Activated effector memory CD4-positive, alpha-beta T cell treated with anti-CD3 and anti-CD28 coated beads, Interleukin-2, amount 50 U/mL, for 16 hours (primary cell): ENCODE measurements around the gene RPTOR.

Experiments used
- DNase-seq: peaks from one replicate; pipeline ENCODE4 v3.0.0-alpha.2; 2020

RPTOR gene

GRCh38 chr17:80593181-80593580 is 48.5 kb downstream of the RPTOR start:
- no peak for DNase-seq

DNA sequence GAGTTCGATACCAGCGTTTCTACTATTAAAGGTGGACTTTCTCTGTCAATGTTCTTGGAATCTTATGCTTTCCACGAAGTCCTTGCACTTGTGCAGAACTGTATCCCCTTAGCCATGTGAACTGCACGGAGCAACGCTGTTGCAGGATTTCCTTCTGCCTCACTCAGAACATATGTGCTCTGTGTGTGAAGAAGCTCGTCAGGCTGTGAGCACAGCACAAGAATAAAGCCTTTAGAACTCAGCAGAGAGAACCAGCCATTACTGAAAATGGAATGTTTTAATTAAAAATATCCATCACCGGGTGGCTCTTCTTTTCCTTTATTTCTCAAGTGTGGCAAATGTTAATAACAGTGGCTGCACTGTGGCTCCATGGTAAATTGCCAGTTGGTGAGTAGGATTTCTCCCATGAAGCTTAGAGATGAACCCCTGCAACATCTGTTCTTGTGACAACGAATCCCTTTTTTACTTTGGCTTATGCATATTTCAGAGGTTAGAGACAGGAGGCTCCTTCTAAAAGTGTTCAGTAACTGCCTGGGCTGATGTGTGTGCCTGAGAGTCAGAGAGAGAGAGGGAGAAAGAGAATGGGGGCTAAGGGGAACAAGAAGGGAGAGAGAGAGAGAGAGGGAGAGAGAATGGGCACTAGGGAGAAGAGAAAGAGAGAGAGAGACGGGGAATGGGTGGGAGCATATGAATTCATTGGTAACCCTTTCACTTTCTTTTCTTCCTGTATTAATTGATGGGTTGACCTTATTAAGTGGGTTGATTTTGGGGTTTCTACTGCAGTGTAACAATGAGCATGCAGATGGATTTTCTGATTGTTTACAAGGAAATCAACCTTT is 50.0 kb downstream of the RPTOR start:
- no peak for DNase-seq

- peak; percentile 72 for DNase-seq
These were observed 52.3 kb downstream of the RPTOR start for GRCh38 chr17:80596760-80597608.

DNA sequence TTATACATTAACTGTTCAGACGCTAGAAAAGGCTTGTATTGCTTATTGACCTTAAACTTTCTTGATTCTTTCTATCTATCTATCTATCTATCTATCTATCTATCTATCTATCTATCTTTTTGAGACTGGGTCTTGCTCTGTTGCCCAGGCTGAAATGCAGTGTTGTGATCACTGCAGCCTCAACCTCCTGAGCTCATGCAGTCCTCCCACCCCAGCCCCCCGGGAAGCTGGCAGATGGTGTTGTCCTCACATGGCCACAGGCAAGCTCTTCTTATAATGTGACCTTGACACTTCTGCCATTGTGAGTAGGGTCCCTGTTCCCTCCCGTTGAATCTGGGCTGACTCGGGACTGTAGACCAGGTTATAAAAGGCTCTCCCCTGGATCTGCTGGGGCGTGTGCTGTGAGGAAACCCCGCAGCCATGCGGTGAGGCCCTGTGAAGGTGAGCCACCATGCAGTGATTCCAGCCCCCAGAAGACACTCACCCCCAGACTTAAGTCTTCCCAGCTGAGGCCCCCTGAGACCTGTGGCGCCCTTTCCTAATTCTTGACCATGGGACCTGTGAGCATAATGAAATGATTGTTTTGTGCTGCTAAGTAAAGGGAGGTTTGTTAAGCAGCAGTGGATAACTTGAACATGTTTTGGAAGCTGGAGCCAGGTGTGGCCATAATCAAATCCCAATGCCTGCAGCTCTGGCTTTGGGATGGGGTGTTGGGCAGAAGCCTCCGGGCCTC is 54.3 kb downstream of the RPTOR start:
- DNase-seq: no peak

GRCh38 chr17:80599546-80600305 is 55.1 kb downstream of the RPTOR start:
- no peak for DNase-seq

DNA sequence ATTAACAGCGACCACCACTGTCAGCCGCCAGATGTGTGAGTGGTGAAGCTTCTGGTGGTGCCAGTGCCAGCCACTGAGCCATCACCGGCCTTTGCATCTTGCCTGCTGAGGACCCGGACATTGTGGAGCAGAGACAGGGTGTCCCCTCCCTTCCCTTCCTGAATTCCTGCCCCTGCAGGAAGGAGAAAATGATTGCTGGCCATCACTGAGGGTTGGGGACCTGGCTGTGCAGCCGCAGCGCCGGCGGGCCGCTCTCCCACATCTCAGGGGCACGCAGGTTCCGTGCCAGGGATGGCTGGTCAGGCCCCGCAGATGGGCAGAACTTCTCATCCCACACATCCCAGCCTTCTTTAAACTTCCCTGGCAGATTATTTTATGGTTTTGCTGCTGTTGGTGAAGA is 56.5 kb downstream of the RPTOR start:
- DNase-seq: no peak

- no peak for DNase-seq
These were observed 58.8 kb downstream of the RPTOR start for GRCh38 chr17:80603396-80603795.

GRCh38 chr17:80604009-80604669 is 59.5 kb downstream of the RPTOR start:
- no peak for DNase-seq

- DNase-seq: peak; percentile 67
These were observed 60.0 kb downstream of the RPTOR start for GRCh38 chr17:80604670-80605010.

DNA sequence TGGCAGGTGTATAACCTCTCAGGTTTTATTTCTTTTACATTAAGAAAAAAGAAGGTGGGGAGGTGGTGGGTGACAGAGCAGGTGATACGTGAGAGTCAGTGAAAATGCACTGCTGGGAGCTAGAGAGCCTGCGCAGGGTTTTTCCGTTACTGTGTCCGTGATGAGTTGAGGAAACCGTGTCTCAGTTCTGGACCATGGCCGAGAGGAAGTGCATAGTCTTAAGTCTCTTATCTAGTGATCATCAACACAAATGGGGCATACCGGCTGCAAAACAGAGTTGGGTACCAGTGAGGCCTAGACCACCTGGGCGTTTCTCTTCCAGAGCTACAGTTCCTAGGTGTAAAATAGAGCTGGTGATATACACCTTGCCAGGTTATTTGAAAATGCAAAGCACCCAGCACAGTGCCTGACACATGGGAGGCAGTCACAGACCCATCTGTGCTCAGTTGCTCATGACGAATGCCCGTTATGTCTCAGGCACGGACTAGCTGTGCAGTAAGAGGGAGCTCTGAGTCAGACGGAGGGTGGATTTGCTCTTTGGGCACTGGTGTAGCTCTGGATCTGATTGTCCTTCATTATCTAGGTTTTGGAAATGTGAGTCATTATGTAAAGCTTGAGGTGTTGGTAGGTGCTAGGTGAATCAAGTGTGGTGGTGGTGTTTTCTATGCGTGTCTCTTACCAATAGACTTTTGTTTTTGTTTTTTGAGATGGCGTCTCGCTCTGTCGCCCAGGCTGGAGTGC is 60.9 kb downstream of the RPTOR start:
- peak; percentile 88 for DNase-seq

GRCh38 chr17:80608326-80608725 is 63.7 kb downstream of the RPTOR start:
- DNase-seq: no peak

- no peak for DNase-seq
These were observed 65.1 kb downstream of the RPTOR start for GRCh38 chr17:80609757-80610156.

DNA sequence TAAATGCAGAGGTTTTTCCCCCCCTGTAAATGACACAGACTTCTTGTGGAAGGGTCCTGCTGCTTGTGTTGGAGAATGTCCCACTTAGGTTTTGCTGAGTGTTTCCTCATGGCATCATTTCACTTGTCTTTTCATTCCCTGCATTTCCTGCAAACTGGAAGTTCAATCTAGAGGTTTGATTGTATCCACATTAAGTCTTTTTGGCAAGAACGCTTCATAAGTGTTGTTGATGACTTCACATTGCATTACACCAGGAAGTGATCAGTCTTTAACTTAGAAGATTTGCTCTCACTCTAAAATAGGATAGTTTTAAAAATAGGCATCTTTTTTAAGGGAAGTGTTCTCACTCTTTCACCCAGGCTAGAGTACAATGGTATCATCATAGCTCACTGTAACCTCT is 67.2 kb downstream of the RPTOR start:
- no peak for DNase-seq

DNA sequence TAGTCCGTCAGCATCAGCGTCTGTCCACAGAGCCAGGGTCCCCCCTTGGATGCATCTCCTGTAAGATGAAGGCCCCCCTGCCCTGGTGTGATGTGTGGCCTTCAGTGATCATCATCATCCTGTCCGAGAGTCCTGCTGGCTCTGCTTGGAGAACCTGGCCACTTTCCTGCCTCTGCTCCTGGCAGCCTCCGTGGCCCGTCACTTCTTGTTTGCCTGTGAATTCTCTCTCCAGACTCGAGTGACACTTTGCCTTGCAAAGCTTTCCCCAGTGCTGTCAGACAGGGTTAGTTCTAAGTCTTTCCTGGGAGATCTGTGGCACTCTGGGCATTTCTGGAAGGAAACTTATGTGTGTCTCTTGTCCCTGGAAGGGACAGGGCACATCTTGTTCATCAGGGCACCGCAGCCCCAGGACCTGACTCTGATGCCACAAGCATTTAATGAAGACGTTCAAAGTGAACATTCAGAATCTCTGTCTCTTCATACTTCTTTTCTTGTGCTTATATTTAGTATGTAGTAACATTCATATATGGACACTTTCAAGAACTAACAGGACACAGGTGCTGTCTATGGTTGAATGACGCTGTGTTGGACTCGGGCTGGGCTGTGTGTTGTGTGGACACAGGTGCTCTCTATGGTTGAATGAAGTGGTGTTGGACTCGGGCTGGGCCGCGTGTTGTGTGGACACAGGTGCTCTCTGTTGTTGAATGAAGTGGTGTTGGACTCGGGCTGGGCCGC is 68.5 kb downstream of the RPTOR start:
- DNase-seq: no peak

- DNase-seq: no peak
These were observed 69.1 kb downstream of the RPTOR start for GRCh38 chr17:80613732-80614071.

DNA sequence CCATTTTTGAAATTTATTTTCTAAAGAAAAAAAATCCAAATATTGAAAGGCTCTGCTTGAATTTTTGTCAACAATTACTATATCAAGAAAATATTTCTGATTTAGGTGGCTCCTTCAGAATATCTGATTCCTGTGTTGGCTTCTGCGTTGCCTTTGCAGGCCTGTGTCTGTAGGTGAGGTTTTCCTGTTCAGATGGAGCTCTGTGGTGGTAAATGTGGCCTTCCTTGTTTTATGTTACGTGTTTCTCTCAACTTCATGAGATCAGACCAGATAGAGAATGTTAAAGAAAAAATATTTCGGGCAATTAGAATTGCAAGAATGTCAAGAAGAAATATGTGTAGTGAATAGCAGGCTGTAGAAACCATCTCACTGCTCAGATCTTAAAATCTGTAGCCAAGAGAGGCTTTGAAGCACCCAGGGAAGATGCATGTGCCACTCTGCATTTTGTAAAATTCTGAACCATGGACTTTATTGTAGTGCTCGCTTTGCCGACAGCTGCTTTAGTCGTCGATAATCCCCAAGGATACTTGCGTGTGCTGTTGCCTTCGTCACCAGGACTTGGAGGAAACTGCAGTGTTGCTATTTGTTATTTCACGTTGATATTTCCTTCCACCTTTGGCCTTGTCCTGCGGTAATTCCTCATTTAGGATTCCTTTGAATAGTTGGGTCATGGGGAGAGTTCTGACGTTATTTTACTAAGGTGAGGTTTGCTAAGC is 69.9 kb downstream of the RPTOR start:
- DNase-seq: no peak

GRCh38 chr17:80615376-80615775 is 70.7 kb downstream of the RPTOR start:
- DNase-seq: no peak

GRCh38 chr17:80616705-80617104 is 72.1 kb downstream of the RPTOR start:
- DNase-seq: no peak

DNA sequence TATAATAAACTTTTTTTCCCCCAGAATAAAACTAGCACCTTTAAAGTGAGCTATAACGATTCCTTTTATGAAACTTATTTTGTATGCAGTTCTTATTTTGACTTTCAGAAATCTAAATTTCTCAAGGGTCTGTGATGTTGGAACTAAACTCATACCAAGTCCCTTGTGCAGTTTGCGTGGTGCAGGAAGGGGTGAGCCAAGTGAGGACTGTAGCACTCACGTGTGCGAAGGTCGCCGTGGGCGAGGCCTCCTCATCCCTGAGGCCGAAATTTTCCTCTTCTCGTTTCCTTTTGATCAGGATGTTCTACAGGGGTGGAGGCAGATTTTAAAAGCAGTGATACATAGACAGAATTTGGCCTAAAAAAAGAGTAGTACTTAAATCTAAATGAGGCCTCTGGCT is 73.7 kb downstream of the RPTOR start:
- DNase-seq: no peak
